Fibroblast of lung (primary cell): Measurements from ENCODE around the gene ATP6V0A1.

ENCODE experiments used
- EZH2 ChIP-seq: IDR thresholded peaks from 2 replicates; pipeline ENCODE4 v1.5.1; 2012; ENCODE audit warnings: low read length, control low read depth, mild to moderate bottlenecking; ENCODE audit errors: missing control alignments
- TF ChIP-seq, protein P1 (sequence below), 2 donors: IDR thresholded peaks in 1 of 2; conservative IDR thresholded peaks in 1 of 2; 1 replicate in 1 of 2; 2 replicates in 1 of 2; pipeline ENCODE4 v1.5.1; 2011 to 2012; ENCODE audit warnings: low read length in 2 of 2, control low read depth in 1 of 2, inconsistent platforms in 1 of 2, low read depth in 1 of 2, mild to moderate bottlenecking in 1 of 2

DNA sequence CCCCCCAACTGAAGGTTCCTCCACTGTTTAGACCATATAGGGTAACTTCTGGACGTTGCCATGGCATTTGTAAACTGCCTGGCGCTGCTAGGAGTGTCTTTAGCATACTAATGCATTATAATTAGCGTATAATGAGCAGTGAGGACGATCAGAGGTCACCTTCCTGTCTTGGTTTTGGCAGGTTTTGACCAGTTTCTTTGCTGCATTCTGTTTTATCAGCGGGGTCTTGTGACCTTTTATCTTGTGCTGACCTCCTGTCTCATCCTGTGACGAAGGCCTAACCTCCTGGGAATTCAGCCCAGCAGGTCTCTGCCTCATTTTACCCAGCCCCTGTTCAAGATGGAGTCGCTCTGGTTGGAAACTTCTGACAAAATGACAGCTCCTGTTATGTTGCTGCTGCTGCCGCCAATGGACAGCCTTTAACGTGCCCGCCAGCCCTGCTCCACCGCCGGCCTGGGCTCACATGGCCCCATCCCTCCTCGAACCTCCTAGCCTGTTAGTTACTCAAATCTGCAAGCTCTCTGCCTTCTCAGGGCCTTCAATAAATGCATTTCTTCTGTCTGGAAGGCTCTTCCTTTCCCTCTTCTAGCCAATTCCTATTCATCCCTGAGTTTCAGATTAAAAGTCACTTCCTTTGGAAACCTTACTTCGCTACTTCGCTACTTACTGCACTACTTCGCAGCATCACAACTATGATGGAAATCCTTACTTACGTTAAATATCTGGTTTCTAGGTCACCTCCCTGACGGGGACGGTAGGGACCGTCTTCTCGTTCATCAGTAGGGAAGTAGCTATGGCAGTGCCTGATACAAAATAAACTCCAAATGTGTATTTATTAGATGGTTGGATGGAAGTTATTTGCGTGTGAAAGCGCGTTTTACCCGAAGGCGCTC is 76.7 kb downstream of the ATP6V0A1 start:
- TF ChIP-seq, protein P1, sequence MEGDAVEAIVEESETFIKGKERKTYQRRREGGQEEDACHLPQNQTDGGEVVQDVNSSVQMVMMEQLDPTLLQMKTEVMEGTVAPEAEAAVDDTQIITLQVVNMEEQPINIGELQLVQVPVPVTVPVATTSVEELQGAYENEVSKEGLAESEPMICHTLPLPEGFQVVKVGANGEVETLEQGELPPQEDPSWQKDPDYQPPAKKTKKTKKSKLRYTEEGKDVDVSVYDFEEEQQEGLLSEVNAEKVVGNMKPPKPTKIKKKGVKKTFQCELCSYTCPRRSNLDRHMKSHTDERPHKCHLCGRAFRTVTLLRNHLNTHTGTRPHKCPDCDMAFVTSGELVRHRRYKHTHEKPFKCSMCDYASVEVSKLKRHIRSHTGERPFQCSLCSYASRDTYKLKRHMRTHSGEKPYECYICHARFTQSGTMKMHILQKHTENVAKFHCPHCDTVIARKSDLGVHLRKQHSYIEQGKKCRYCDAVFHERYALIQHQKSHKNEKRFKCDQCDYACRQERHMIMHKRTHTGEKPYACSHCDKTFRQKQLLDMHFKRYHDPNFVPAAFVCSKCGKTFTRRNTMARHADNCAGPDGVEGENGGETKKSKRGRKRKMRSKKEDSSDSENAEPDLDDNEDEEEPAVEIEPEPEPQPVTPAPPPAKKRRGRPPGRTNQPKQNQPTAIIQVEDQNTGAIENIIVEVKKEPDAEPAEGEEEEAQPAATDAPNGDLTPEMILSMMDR (conservative IDR thresholded peaks at IDR 0.05 in 1 of 2, IDR thresholded peaks at IDR 0.05 in 1 of 2; ENCODE audit: low read depth in 1 of 2, low read length in 2 of 2), result no peak
- TF ChIP-seq EZH2, result no peak
